HG03520 (cell line): ENCODE data around the gene CCDC116.
"Not testable (repeated sequence)": the region's sequence is repeated elsewhere in the genome, so short reads cannot be mapped to it uniquely, and the experiment has no call there.

Experiments used
- ATAC-seq: cut with Tn5 transposase; IDR thresholded peaks from one replicate; pipeline ENCODE4 v1.9.1; 2021; ENCODE audit warnings: mild to moderate bottlenecking, moderate library complexity; ENCODE audit not compliant: unreplicated experiment

CCDC116 gene

GRCh38 chr22:21606775-21607174, 25.8 kb upstream of the CCDC116 start:
- no peak for ATAC-seq

GRCh38 chr22:21609556-21610157, 22.9 kb upstream of the CCDC116 start:
- not testable (repeated sequence) for ATAC-seq

- ATAC-seq, result no peak
These were observed 21.2 kb upstream of the CCDC116 start for GRCh38 chr22:21611210-21611977.

GRCh38 chr22:21612858-21613257, 19.7 kb upstream of the CCDC116 start:
- no peak for ATAC-seq

- ATAC-seq, result no peak
These were observed 18.9 kb upstream of the CCDC116 start for GRCh38 chr22:21613553-21614233.

GRCh38 chr22:21615731-21616130, 16.8 kb upstream of the CCDC116 start:
- ATAC-seq, result no peak

GRCh38 chr22:21617337-21617736, 15.2 kb upstream of the CCDC116 start:
- not testable (repeated sequence) for ATAC-seq

- no peak for ATAC-seq
These were observed 11.5 kb upstream of the CCDC116 start for GRCh38 chr22:21621025-21621424.

GRCh38 chr22:21622011-21622918, 10.3 kb upstream of the CCDC116 start:
- no peak for ATAC-seq

GRCh38 chr22:21622919-21623647, 9.5 kb upstream of the CCDC116 start:
- no peak for ATAC-seq

GRCh38 chr22:21623648-21623970, 9.0 kb upstream of the CCDC116 start:
- ATAC-seq, result no peak

GRCh38 chr22:21624120-21624879, 8.3 kb upstream of the CCDC116 start:
- ATAC-seq, result no peak

- ATAC-seq, result no peak
These were observed 7.4 kb upstream of the CCDC116 start for GRCh38 chr22:21624880-21625791.

- ATAC-seq, result no peak
These were observed 6.4 kb upstream of the CCDC116 start for GRCh38 chr22:21626073-21626734.

GRCh38 chr22:21626735-21627469, 5.7 kb upstream of the CCDC116 start:
- ATAC-seq, result no peak

- ATAC-seq, result no peak
These were observed 3.9 kb upstream of the CCDC116 start for GRCh38 chr22:21628386-21629254.
